Measurements from ENCODE around the gene CAPN11.
"Not testable (repeated sequence)": the region's sequence is repeated elsewhere in the genome, so short reads cannot be mapped to it uniquely, and the experiment has no call there.

The CAPN11 gene

GRCh38 chr6:44157152-44157521 is 1.5 kb upstream of the CAPN11 start:
- FAIRE-seq: no peak

GRCh38 chr6:44161997-44162338 is 3.3 kb downstream of the CAPN11 start:
- no peak for FAIRE-seq

GRCh38 chr6:44162876-44163625 is 4.4 kb downstream of the CAPN11 start:
- no peak for FAIRE-seq

- no peak for FAIRE-seq
Measured at GRCh38 chr6:44166116-44166515, 7.5 kb downstream of the CAPN11 start.

GRCh38 chr6:44166591-44167184 is 8.1 kb downstream of the CAPN11 start:
- FAIRE-seq: no peak

GRCh38 chr6:44167567-44167966 is 8.9 kb downstream of the CAPN11 start:
- FAIRE-seq: no peak

GRCh38 chr6:44169154-44169553 is 10.5 kb downstream of the CAPN11 start:
- FAIRE-seq: no peak

- no peak for FAIRE-seq
Measured at GRCh38 chr6:44169886-44170570, 11.4 kb downstream of the CAPN11 start.

GRCh38 chr6:44171899-44172546 is 13.4 kb downstream of the CAPN11 start:
- no peak for FAIRE-seq

- peak; percentile 21 for FAIRE-seq
Measured at GRCh38 chr6:44172731-44173500, 14.3 kb downstream of the CAPN11 start.

GRCh38 chr6:44176130-44176761 is 17.6 kb downstream of the CAPN11 start:
- FAIRE-seq: no peak

- no peak for FAIRE-seq
Measured at GRCh38 chr6:44176762-44177509, 18.3 kb downstream of the CAPN11 start.

GRCh38 chr6:44177691-44178423 is 19.2 kb downstream of the CAPN11 start:
- FAIRE-seq: no peak

GRCh38 chr6:44178424-44179071 is 19.9 kb downstream of the CAPN11 start:
- no peak for FAIRE-seq

GRCh38 chr6:44179072-44179536 is 20.5 kb downstream of the CAPN11 start:
- no peak for FAIRE-seq

- no peak for FAIRE-seq
Measured at GRCh38 chr6:44179648-44180047, 21.0 kb downstream of the CAPN11 start.

GRCh38 chr6:44180406-44180805 is 21.8 kb downstream of the CAPN11 start:
- no peak for FAIRE-seq

- no peak for FAIRE-seq
Measured at GRCh38 chr6:44180886-44181285, 22.3 kb downstream of the CAPN11 start.

GRCh38 chr6:44181784-44182183 is 23.2 kb downstream of the CAPN11 start:
- FAIRE-seq: not testable (repeated sequence)

- FAIRE-seq: no peak
Measured at GRCh38 chr6:44182911-44183390, 24.3 kb downstream of the CAPN11 start.
